Type B pancreatic cell (in vitro differentiated cells): ENCODE data around the gene ACTN1. TPM values are rescaled to one million over a fixed set of nuclear protein-coding genes. Genes with fewer than 3 reads are reported as not detected.
A peak's percentile ranks its signal among the peaks of the same experiment; 100 is the strongest.
"Not testable (repeated sequence)": the region's sequence is repeated elsewhere in the genome, so short reads cannot be mapped to it uniquely, and the experiment has no call there.

ENCODE experiments used
- DNase-seq: peaks from one replicate; pipeline ENCODE4 v3.0.0; 2021; ENCODE audit warnings: mixed read lengths; ENCODE audit not compliant: unreplicated experiment; ENCODE audit errors: extremely low spot score
- H3K27ac Mint-ChIP-seq: 2 replicates; pipeline ENCODE4 v1.8.0; 2021; ENCODE audit warnings: mild to moderate bottlenecking, mixed read lengths
- H3K27me3 Mint-ChIP-seq: 2 replicates; pipeline ENCODE4 v1.8.0; 2021; ENCODE audit warnings: mixed read lengths
- H3K36me3 Mint-ChIP-seq: 2 replicates; pipeline ENCODE4 v1.8.0; 2021; ENCODE audit warnings: mixed read lengths
- H3K4me1 Mint-ChIP-seq: one replicate; pipeline ENCODE4 v1.8.0; 2021; ENCODE audit warnings: mixed read lengths; ENCODE audit not compliant: unreplicated experiment
- H3K4me3 Mint-ChIP-seq: 2 replicates; pipeline ENCODE4 v1.8.0; 2021; ENCODE audit warnings: mild to moderate bottlenecking, mixed read lengths
- H3K9me3 Mint-ChIP-seq: 2 replicates; pipeline ENCODE4 v1.8.0; 2021; ENCODE audit warnings: mixed read lengths
- CTCF ChIP-seq: fragments of 200-600 bp; sonication (generic); conservative IDR thresholded peaks from 2 replicates; pipeline ENCODE4 v1.5.0; 2021; ENCODE audit warnings: antibody characterized with exemption, mild to moderate bottlenecking
- total RNA-seq: library from RNA; stranded (reverse); gene quantifications from 2 replicates; pipeline ENCODE4 v1.2.1, GENCODE V29; 2021; ENCODE audit warnings: low replicate concordance

The ACTN1 gene
- total RNA-seq, 1 donor from 2014 or later = 176 TPM

DNA sequence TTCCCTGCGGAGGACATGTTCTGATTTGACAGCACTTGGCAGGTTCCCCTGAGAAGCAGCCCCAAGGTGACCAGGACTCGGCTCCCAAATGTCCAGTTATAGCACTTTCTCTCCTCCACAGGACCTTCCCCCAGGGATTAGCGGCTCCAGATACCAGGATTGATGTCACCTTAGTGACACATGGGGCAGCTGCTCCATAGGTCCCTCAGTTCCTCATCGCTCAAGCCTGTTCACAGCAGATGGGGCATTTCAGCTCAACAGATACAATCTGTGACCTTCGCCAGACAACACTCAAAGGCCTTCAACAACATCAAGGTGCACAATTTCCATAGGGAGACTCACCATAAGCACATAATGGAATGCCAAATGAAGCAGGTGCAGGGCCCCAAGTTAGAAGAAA lies 118.3 kb downstream of the ACTN1 start:
- no peak for TF ChIP-seq CTCF
- no peak overlapping the region for H3K4me3 Mint-ChIP-seq
- no peak overlapping the region for H3K27ac Mint-ChIP-seq
- no peaks in the 10 kb centered on the region for H3K9me3 Mint-ChIP-seq
- H3K27me3 Mint-ChIP-seq = no peaks in the 10 kb centered on the region
- peaks cover 26% of the 10 kb centered on the region for H3K4me1 Mint-ChIP-seq
- DNase-seq = no peak
- H3K36me3 Mint-ChIP-seq = peaks cover 3% of the 10 kb centered on the region

DNA sequence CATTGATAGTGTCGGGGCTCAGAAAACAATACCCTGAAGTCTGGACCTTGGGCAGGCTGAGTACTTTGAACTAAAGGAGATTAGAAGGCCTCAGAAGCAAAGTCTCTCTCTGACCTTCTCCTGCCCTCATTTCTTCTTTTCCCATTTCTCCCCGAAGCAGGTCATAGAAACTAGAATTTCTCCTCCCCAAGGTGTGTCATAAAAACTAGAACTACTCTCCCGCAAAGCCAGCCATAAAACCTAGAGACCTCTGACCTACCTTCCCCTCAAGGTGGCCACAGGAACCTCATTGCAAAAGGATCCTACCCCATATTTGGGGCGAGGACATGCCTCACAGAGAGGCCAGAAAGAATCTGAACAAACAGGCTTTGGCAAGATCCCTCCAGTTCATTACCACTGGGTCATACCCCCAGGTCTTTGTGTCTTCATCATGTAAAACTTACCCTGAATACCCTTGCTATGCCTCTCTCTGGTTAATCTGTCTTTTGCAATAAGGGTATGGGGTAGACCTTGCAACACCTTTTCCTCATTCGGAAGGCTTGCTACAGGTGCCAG lies 121.5 kb downstream of the ACTN1 start:
- DNase-seq = no peak
- Mint-ChIP-seq H3K27me3 (no peaks in the 10 kb centered on the region), H3K4me3 (peak overlapping the region; percentile 50), H3K4me1 (peaks cover 25% of the 10 kb centered on the region), H3K27ac (peak overlapping the region; percentile 84), H3K36me3 (peaks cover 4% of the 10 kb centered on the region), H3K9me3 (peaks cover 4% of the 10 kb centered on the region)
- TF ChIP-seq CTCF = no peak

GRCh38 chr14:68856572-68856971 lies 122.5 kb downstream of the ACTN1 start:
- Mint-ChIP-seq H3K9me3 (peaks cover 4% of the 10 kb centered on the region), H3K4me1 (peaks cover 22% of the 10 kb centered on the region)

GRCh38 chr14:68854421-68854820 lies 124.7 kb downstream of the ACTN1 start:
- peaks cover 4% of the 10 kb centered on the region for H3K36me3 Mint-ChIP-seq
- TF ChIP-seq CTCF = no peak
- H3K27me3 Mint-ChIP-seq = no peaks in the 10 kb centered on the region
- H3K27ac Mint-ChIP-seq = no peak overlapping the region
- DNase-seq = no peak
- peaks cover 4% of the 10 kb centered on the region for H3K9me3 Mint-ChIP-seq
- H3K4me1 Mint-ChIP-seq = peaks cover 20% of the 10 kb centered on the region
- no peak overlapping the region for H3K4me3 Mint-ChIP-seq

More at GRCh38 chr14:68856572-68856971, 122.5 kb downstream of the ACTN1 start:
- Mint-ChIP-seq H3K27me3 (no peaks in the 10 kb centered on the region), H3K27ac (no peak overlapping the region), H3K4me3 (no peak overlapping the region), H3K36me3 (peaks cover 4% of the 10 kb centered on the region)
- DNase-seq = no peak
- TF ChIP-seq CTCF = no peak

DNA sequence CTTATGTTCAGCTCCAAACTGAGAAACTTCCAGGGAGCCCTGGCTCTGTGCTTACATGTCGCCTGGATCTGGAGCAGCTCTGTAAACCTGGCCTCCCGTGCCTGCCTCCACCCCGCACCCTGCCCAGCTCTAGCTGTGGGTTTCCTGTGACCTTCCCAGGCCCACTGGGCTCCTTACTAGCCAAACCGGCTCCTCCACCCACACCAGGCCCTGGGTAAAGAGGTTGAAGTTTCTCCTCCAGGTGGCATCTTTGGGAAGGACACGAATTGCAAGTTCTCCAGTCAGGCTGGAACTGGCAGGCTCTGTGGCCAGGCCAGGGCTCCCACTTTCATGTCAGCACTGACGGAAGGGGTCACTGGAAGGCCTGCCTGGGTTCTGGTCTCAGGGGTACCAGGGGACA lies 125.4 kb downstream of the ACTN1 start:
- Mint-ChIP-seq H3K27ac (no peak overlapping the region), H3K4me3 (no peak overlapping the region), H3K36me3 (peaks cover 4% of the 10 kb centered on the region), H3K4me1 (peaks cover 20% of the 10 kb centered on the region), H3K27me3 (no peaks in the 10 kb centered on the region), H3K9me3 (peaks cover 4% of the 10 kb centered on the region)
- no peak for TF ChIP-seq CTCF
- no peak for DNase-seq

- not testable (repeated sequence) for H3K27me3 Mint-ChIP-seq, H3K4me3 Mint-ChIP-seq, DNase-seq, H3K36me3 Mint-ChIP-seq, H3K27ac Mint-ChIP-seq, H3K9me3 Mint-ChIP-seq
- H3K4me1 Mint-ChIP-seq = peaks cover 14% of the 10 kb centered on the region
These were observed 126.6 kb downstream of the ACTN1 start for GRCh38 chr14:68852493-68852892.
